Osteoblast (primary cell): ENCODE results near the gene NFIA. TPM values are rescaled to one million over a fixed set of nuclear protein-coding genes. Genes with fewer than 3 reads are reported as not detected.
A peak's percentile ranks its signal among the peaks of the same experiment; 100 is the strongest.

Source experiments
- DNase-seq: peaks from one replicate; pipeline ENCODE4 v3.0.0; 2011; ENCODE audit warnings: low spot score, mixed read lengths; ENCODE audit not compliant: insufficient read length; ENCODE audit errors: missing footprints
- H2AFZ ChIP-seq: 2 replicates; pipeline ENCODE4 v1.6.0; 2011; ENCODE audit warnings: mild to moderate bottlenecking, low read length
- H3K27ac ChIP-seq: 2 replicates; pipeline ENCODE4 v1.5.1; 2011; ENCODE audit warnings: mild to moderate bottlenecking, low read depth, low read length, moderate library complexity
- H3K27me3 ChIP-seq: 2 replicates; pipeline ENCODE4 v1.6.0; 2012; ENCODE audit warnings: mild to moderate bottlenecking, control low read depth, inconsistent platforms, low read length, moderate library complexity; ENCODE audit not compliant: insufficient read depth
- H3K36me3 ChIP-seq: 2 replicates; pipeline ENCODE4 v1.5.1; 2011; ENCODE audit warnings: mild to moderate bottlenecking, low read length, control low read depth, moderate library complexity; ENCODE audit not compliant: insufficient read depth
- H3K4me1 ChIP-seq: 2 replicates; pipeline ENCODE4 v1.5.1; 2011; ENCODE audit warnings: mild to moderate bottlenecking, low read length, control low read depth, moderate library complexity; ENCODE audit not compliant: insufficient read depth
- H3K4me2 ChIP-seq: 2 replicates; pipeline ENCODE4 v1.6.0; 2011; ENCODE audit warnings: mild to moderate bottlenecking, low read length; ENCODE audit not compliant: insufficient read depth
- H3K4me3 ChIP-seq: fragments of 200-600 bp; sonication (generic); 3 replicates; pipeline ENCODE4 v1.5.1; 2012; ENCODE audit warnings: mild to moderate bottlenecking, low read length, inconsistent platforms; ENCODE audit not compliant: insufficient read depth
- H3K79me2 ChIP-seq: 2 replicates; pipeline ENCODE4 v1.6.0; 2012; ENCODE audit warnings: mild to moderate bottlenecking, low read length, control low read depth, inconsistent platforms; ENCODE audit not compliant: insufficient read depth
- H3K9me3 ChIP-seq: 2 replicates; pipeline ENCODE4 v1.5.1; 2011; ENCODE audit warnings: low read depth, low read length, control low read depth
- H4K20me1 ChIP-seq: 2 replicates; pipeline ENCODE4 v1.6.0; 2012; ENCODE audit warnings: mild to moderate bottlenecking, low read length, control low read depth; ENCODE audit not compliant: insufficient read depth
- total RNA-seq: library from RNA; depleted of rRNA; stranded (reverse); fragments of >200 nt; gene quantifications from 2 replicates; pipeline ENCODE4 v1.2.3, GENCODE V29; 2012
- TF ChIP-seq, protein P1 (sequence below): IDR thresholded peaks from 2 replicates; pipeline ENCODE4 v1.5.1; 2011; ENCODE audit warnings: mild to moderate bottlenecking, low read depth, low read length, moderate library complexity; ENCODE audit errors: extremely low read depth

Gene NFIA
- total RNA-seq, 1 donor: 7.2 TPM

DNA sequence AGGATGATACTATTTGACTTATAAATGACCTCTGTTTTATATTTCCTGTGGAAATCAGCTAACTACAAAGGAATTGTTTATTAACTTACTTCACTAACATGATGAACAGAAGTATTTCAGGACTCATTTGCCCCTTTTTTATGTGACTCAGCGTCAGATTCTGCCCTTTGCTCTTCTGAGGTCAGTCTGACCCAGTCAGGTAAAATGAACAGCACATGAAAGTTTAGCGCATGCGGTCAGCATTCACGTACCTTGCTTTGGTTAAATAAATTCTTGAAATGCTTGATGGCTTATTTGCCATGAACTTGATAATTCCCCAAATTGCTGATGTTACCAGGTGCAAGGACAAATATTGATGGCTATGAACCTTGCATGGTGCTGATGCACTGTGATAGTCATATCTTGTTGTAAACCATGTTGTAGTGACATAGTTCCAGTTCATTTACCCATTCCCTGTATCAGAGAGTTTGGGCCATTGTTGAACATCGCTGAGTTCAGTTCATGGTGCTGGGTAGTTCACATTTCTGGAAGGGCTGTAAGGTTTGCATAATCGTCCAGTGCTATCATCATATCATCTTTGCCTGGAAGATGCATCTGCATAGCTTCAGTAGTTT lies 133.4 kb downstream of the NFIA start:
- Histone ChIP-seq H3K4me3 (no peak overlapping the region), H4K20me1 (no peaks in the 10 kb centered on the region), H3K36me3 (no peaks in the 10 kb centered on the region), H3K9me3 (no peaks in the 10 kb centered on the region), H3K27ac (no peak overlapping the region), H2AFZ (no peak overlapping the region), H3K79me2 (no peaks in the 10 kb centered on the region), H3K4me1 (no peaks in the 10 kb centered on the region), H3K4me2 (no peak overlapping the region), H3K27me3 (no peaks in the 10 kb centered on the region)
- DNase-seq: peak; percentile 18
- TF ChIP-seq, protein P1, sequence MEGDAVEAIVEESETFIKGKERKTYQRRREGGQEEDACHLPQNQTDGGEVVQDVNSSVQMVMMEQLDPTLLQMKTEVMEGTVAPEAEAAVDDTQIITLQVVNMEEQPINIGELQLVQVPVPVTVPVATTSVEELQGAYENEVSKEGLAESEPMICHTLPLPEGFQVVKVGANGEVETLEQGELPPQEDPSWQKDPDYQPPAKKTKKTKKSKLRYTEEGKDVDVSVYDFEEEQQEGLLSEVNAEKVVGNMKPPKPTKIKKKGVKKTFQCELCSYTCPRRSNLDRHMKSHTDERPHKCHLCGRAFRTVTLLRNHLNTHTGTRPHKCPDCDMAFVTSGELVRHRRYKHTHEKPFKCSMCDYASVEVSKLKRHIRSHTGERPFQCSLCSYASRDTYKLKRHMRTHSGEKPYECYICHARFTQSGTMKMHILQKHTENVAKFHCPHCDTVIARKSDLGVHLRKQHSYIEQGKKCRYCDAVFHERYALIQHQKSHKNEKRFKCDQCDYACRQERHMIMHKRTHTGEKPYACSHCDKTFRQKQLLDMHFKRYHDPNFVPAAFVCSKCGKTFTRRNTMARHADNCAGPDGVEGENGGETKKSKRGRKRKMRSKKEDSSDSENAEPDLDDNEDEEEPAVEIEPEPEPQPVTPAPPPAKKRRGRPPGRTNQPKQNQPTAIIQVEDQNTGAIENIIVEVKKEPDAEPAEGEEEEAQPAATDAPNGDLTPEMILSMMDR: no peak

DNA sequence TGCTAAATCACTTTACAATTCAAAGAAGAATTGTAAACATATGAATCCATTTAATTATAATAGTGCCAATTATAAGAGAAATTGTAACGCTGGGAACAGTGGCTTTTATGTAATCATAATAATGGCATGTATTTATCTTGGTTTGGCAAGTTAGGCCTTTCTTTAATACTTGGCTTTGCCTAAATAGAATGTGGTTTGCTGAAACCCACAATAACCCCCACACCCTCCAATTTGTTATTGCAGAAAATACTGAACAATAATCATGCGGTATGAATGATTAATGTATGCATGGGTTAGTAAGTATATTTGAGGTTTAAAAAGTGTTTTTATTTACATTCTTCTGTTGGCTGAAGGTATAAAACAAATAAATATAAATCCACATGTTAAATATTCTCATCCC lies 138.2 kb downstream of the NFIA start:
- H3K27ac ChIP-seq: no peak overlapping the region
- H3K36me3 ChIP-seq: no peaks in the 10 kb centered on the region
- no peaks in the 10 kb centered on the region for H3K9me3 ChIP-seq
- DNase-seq: peak; percentile 66
- H3K27me3 ChIP-seq: no peaks in the 10 kb centered on the region
- no peaks in the 10 kb centered on the region for H3K79me2 ChIP-seq
- no peaks in the 10 kb centered on the region for H4K20me1 ChIP-seq
- TF ChIP-seq, protein P1: no peak
- no peak overlapping the region for H3K4me3 ChIP-seq
- no peak overlapping the region for H2AFZ ChIP-seq
- no peaks in the 10 kb centered on the region for H3K4me1 ChIP-seq
- H3K4me2 ChIP-seq: no peak overlapping the region

DNA sequence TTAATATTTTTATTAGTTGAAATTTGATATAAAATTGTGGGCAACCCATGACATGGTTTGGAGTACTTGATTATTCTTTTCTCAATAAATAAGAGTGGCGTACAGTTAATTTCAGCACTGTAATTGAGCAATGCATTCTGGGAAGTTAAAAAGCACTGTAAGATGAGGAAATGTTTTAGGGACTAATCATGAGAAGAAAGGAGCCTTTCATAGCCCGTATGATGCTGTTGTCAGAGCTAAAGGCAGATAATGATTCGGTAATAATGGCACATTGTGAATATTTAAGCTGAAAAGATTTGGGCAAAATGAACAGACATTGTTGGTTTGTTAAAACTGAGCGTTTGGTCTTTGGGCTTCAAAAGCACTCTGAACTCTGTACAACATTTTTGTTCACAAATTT lies 139.3 kb downstream of the NFIA start:
- TF ChIP-seq, protein P1: no peak
- H3K79me2 ChIP-seq: no peaks in the 10 kb centered on the region
- no peaks in the 10 kb centered on the region for H3K4me1 ChIP-seq
- H2AFZ ChIP-seq: no peak overlapping the region
- H3K36me3 ChIP-seq: no peaks in the 10 kb centered on the region
- no peak overlapping the region for H3K4me2 ChIP-seq
- H3K4me3 ChIP-seq: no peak overlapping the region
- no peaks in the 10 kb centered on the region for H3K27me3 ChIP-seq
- H3K9me3 ChIP-seq: no peaks in the 10 kb centered on the region
- no peaks in the 10 kb centered on the region for H4K20me1 ChIP-seq
- no peak for DNase-seq
- H3K27ac ChIP-seq: no peak overlapping the region

DNA sequence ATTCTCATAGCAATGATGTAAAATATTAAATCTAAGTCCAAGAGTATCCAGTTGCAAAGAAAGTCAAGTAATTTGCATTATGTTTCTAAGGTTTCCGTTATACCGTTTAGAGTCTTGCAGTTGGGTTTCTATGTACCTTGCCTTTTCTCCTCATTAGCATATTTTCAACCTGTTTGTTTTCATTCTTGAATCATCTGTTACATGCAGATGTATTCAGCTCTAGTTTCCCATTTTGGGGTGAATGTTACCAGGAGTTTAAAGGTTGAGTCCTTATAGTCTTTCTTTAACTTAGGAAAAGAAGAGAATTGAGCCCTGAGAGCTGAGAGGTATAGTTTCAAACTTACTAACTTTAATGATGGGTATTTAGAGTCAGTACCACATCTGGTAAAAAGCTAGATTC lies 139.9 kb downstream of the NFIA start:
- no peak for DNase-seq
- Histone ChIP-seq H3K4me3 (no peak overlapping the region), H3K79me2 (no peaks in the 10 kb centered on the region), H2AFZ (no peak overlapping the region), H3K4me2 (no peak overlapping the region), H4K20me1 (no peaks in the 10 kb centered on the region), H3K4me1 (no peaks in the 10 kb centered on the region), H3K9me3 (no peaks in the 10 kb centered on the region), H3K27me3 (no peaks in the 10 kb centered on the region), H3K27ac (no peak overlapping the region), H3K36me3 (no peaks in the 10 kb centered on the region)
- TF ChIP-seq, protein P1: no peak
